Duodenal mucosa (tissue), 2 donors: ENCODE data around the gene FBXO42.

Experiments used
- H3K27ac ChIP-seq: one replicate; pipeline ENCODE4 v1.7.0; 2013; ENCODE audit warnings: low read depth, low read length
- H3K27me3 ChIP-seq, 2 donors: one replicate each; pipeline ENCODE4 v1.7.0; 2013; ENCODE audit warnings: low read length in 2 of 2, control low read depth in 1 of 2; ENCODE audit not compliant: insufficient read depth in 2 of 2, control insufficient read depth in 1 of 2
- H3K36me3 ChIP-seq, 2 donors: one replicate each; pipeline ENCODE4 v1.7.0; 2013; ENCODE audit warnings: low read length in 2 of 2, control low read depth in 1 of 2; ENCODE audit not compliant: insufficient read depth in 2 of 2, control insufficient read depth in 1 of 2
- H3K4me1 ChIP-seq, 2 donors: one replicate each; pipeline ENCODE4 v1.7.0; 2013; ENCODE audit warnings: low read length in 2 of 2, control low read depth in 1 of 2; ENCODE audit not compliant: insufficient read depth in 2 of 2, control insufficient read depth in 1 of 2
- H3K4me3 ChIP-seq, 2 donors: one replicate each; pipeline ENCODE4 v1.7.0; 2013; ENCODE audit warnings: low read length in 2 of 2, low read depth in 1 of 2
- H3K9ac ChIP-seq, 2 donors: one replicate each; pipeline ENCODE4 v1.7.0; 2013; ENCODE audit warnings: low read length in 2 of 2, low read depth in 1 of 2
- H3K9me3 ChIP-seq, 2 donors: one replicate each; pipeline ENCODE4 v1.7.0; 2013; ENCODE audit warnings: low read length in 2 of 2, control low read depth in 1 of 2; ENCODE audit not compliant: control insufficient read depth in 1 of 2

The FBXO42 gene

DNA sequence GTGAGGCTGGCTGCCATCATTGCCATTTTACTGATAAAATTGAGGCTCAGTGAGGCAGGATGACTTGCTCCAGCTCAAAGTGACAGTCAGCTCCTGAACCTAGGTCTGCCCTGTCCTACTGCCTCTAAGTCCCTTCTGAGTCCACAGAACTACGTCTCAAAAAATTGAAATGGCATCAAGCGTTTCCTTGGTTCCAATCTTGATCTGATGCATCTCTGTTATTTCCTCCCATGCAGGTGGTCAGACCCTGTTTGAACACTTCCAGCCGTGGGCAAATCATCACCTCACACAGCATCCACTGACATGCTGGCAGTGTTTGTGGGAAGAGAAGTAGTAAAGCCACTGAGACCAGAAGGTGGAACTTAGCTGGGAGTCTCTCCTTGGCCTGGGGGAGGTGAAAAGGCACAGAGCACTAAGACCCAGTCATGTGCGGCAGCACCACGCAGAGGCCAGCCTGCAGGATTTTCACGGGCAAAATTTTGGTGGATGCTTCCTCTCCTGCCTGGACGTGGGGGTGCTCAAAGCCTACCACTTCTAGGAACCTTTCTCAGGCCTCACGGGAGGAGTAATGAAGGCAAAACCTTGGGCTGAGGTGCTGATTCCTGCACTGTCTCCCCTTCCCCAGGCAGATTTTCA lies 107.5 kb downstream of the FBXO42 start:
- no peak overlapping the region for H3K27ac ChIP-seq
- H3K9me3 ChIP-seq = no peaks in the 10 kb centered on the region
- H3K4me3 ChIP-seq = no peak overlapping the region
- peaks cover 19 to 21% of the 10 kb centered on the region in 2 donors for H3K4me1 ChIP-seq
- peaks cover 10 to 18% of the 10 kb centered on the region in 2 donors for H3K36me3 ChIP-seq
- H3K9ac ChIP-seq = no peak overlapping the region
- no peaks in the 10 kb centered on the region for H3K27me3 ChIP-seq

DNA sequence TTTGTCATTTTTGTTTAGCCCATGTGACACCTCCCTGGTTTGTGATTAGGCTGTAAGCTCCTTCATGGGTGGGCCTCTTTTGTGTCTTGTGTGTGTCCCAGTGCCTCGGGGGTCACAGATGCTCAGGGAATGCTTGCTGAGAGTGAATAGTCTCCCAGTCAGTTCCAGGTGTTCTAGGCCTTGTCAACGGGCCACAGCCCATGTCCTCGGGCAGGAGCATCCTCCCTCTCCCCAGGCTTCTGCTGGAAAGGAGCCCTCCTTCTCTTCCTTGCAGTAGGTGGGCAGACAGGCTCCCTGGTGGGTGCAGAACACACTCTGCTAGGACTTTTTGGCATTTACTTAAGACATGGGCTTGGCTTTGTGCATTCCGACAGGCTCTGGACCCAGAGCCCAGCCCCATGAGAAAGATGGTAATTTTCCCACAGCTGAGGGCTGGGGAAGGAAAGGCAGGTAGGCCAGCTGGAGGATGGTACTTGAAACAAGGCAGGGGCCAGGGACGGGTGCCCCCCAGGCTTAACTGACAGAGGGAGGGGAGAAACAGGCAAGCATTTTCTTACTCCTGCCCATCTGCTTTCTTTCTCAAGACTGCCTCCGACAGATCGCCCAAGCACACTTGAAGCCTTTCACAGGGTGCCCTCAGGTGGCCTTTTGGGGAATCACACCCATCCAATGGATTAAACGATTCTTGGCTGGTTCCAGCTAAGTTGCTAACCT lies 108.2 kb downstream of the FBXO42 start:
- Histone ChIP-seq H3K9ac (peak overlapping the region in 1 of 2 donors; percentile 21), H3K27ac (no peak overlapping the region), H3K27me3 (no peaks in the 10 kb centered on the region), H3K9me3 (no peaks in the 10 kb centered on the region), H3K4me1 (peaks cover 12 to 17% of the 10 kb centered on the region in 2 donors), H3K36me3 (peaks cover 10 to 18% of the 10 kb centered on the region in 2 donors), H3K4me3 (no peak overlapping the region)

DNA sequence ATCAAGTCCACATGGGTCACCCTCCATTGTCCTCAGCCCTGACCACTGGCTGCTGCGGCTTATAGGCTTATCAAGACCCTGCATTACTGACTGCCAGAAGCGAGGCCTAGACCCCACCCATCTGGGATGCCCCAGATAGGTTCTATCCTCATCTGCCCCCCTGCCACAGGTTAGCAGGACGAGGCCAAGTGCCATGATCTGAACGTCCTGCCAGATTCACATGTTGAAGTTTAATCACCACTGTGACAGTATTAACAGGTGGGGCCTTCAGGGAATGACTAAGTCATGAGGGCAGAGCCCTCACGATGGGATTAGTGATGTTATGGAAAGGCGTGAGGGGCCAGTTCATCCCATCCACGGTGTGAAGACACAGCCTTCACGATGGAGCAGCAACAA lies 109.1 kb downstream of the FBXO42 start:
- Histone ChIP-seq H3K4me1 (peaks cover 4 to 8% of the 10 kb centered on the region in 2 donors), H3K4me3 (no peak overlapping the region), H3K9ac (no peak overlapping the region), H3K9me3 (no peaks in the 10 kb centered on the region), H3K27ac (no peak overlapping the region), H3K36me3 (peaks cover 10 to 18% of the 10 kb centered on the region in 2 donors), H3K27me3 (no peaks in the 10 kb centered on the region)

DNA sequence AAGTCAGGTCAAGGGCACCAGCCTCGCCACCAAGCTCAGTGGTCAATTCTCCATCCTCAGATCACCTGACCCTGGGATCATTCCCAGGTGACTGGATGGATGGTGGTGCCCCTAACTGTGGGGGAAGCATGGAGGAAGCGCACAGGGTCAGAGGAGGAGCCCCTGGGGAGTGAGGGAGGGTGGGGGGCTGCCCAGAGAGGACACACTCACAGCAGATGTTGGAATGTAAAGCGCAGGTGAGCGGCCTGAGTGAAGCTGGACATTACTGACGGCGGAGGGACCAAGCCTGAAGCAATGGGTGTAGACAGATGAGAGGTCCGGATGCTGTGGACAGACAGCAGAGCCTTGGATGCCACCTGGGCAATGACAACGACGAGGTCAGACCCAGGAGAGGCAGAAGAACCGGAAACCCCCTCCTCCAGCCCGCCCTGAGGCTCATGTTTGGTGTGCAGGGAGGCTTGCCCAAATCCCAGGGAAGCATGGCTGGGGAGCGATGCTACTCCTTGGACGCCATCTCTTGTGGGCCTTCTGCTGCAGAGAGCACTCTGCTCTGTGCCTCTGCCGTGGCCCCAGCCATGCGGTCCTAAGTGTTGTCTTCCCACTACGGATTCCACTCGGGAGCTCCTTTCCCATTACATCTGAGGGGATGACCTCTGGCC lies 109.6 kb downstream of the FBXO42 start:
- Histone ChIP-seq H3K27me3 (no peaks in the 10 kb centered on the region), H3K36me3 (peaks cover 10 to 18% of the 10 kb centered on the region in 2 donors), H3K9me3 (no peaks in the 10 kb centered on the region), H3K27ac (no peak overlapping the region), H3K9ac (no peak overlapping the region), H3K4me1 (peaks cover 2 to 7% of the 10 kb centered on the region in 2 donors), H3K4me3 (no peak overlapping the region)

DNA sequence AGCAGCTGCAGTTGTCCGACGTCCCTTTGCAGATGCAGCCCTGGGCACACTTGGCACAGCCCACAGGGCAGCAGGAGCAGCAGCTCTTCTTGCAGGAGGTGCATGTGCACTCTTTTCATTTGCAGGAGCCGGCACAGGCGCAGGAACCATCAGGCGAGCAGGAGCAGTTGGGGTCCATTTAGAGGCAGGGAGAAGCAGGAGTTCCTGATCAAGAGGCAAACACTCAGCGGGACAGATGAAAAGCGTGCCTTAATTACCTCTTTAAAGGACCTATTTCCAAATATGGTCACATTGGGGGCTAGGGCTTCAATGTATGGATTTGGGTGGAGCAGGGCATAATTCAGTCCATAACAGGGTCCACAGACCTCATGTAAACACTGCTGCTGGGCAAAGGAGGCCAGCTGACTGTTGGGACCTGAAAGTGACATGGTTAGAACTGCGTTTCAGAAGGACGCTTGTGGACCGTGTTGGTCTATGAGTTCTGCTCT lies 111.0 kb downstream of the FBXO42 start:
- Histone ChIP-seq H3K27ac (no peak overlapping the region), H3K36me3 (peaks cover 4 to 8% of the 10 kb centered on the region in 2 donors), H3K4me3 (no peak overlapping the region), H3K27me3 (no peaks in the 10 kb centered on the region), H3K4me1 (peaks cover 9 to 18% of the 10 kb centered on the region in 2 donors), H3K9ac (no peak overlapping the region), H3K9me3 (no peaks in the 10 kb centered on the region)

DNA sequence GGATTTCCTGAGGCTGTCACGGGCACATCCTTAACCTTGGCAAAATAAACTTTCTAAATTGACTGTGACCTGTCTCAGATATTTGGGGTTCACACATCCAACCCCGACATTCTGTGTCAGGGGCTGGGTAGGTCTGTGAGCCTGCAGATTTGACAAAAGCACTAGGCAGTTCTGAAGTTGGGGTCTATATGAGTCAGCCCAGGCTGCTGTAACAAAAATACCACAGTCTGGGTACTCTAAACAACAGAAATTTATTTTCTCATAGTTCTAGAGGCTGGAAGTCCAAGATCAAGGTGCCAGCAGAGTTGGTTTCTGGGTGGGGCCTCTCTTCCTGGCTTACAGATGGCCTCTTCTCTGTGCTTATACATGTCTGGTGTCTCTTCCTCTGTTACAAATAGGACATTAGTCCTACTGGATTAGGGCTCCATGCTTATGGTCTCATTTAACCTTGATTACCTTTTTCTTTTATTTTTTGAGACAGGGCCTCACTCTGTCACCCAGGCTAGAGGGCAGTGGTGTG lies 112.2 kb downstream of the FBXO42 start:
- no peaks in the 10 kb centered on the region for H3K27me3 ChIP-seq
- H3K27ac ChIP-seq = no peak overlapping the region
- H3K36me3 ChIP-seq = no peaks in the 10 kb centered on the region

DNA sequence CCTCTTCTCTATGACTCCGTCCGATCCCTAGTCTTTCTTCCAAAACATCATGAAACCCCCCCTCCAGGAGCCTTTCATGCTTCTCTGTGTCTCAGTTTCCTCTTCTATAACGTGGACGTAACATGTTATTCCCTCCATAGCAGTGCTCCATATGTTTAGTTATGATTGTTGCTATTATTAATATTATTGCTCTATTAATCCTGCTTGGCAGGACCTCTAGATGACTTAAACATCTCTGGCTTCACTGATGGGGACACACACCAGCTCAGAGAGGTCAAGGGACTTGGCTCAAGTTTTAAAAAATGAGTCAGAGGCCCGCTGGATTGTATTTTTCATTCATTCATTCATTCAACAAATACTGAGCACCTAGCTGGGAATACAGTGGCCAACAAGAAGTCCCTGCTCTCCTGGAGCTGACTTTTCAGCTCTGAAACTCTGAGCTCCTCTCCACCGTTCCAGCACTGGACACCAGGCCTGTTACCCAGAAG lies 114.9 kb downstream of the FBXO42 start:
- H3K9ac ChIP-seq = peak overlapping the region; percentile 69 to 84
- H3K27me3 ChIP-seq = no peaks in the 10 kb centered on the region
- H3K4me1 ChIP-seq = peaks cover 13 to 18% of the 10 kb centered on the region in 2 donors
- no peaks in the 10 kb centered on the region for H3K36me3 ChIP-seq
- peak overlapping the region; percentile 80 to 92 for H3K4me3 ChIP-seq
- no peaks in the 10 kb centered on the region for H3K9me3 ChIP-seq
- peak overlapping the region; percentile 55 for H3K27ac ChIP-seq

More for the DNA sequence above, 112.2 kb downstream of the FBXO42 start:
- Histone ChIP-seq H3K4me3 (no peak overlapping the region), H3K9me3 (no peaks in the 10 kb centered on the region), H3K4me1 (peaks cover 13 to 23% of the 10 kb centered on the region in 2 donors), H3K9ac (no peak overlapping the region)

DNA sequence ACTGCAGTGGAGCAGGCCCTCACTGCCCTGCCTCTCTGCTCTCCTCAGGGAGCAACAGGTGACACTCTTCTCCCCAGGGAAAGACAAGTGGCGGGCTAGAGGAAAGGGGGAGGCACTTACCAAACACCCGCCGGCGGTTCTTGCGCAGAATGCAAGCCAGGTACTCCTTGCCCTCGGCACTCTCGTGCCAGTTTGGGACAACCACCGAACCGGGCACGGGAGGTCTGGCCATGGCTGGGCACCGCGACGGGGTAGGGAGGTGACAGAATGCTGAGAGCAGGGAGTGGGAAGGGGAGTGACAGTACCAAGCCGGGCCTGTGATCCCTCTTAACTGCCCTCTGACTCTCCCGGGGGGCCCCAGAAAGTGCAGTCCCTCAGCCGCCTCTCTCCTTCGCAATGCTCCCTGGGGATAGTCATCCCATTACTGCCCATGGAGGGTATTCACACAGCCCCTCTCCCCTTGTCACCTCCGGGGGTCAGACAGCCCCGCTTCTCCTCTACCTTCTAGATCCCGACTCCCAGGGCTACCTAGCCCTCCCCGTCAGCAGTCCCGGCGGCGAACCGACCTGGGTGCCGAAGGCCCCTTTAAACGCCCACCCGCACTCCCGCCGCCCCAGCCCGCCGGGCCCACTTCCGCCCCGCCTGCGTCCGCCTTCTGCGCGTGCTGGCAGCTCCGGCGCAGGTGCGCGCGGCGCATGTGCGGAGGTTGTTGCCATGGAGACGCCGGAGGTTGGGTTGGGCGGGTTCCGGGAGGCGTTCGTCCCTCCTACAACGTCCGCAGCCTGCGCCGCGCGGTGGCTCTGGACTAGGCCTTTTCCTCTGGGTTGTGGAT lies 115.6 kb downstream of the FBXO42 start, which contains the start of gene CPLANE2:
TSS of gene CPLANE2 (minus strand) at position 673 of the 832 bp plus-strand sequence. CDS start at position 232, 441 bp downstream.
- Histone ChIP-seq H3K9ac (peak within 1 kb of the TSS; percentile 84), H3K27me3 (no peaks in the 10 kb centered on the region), H3K9me3 (no peaks in the 10 kb centered on the region), H3K27ac (peak within 1 kb of the TSS; percentile 64), H3K4me3 (peak within 1 kb of the TSS; percentile 80 to 92), H3K36me3 (peaks cover 0 to 2% of the 10 kb centered on the region in 2 donors), H3K4me1 (peaks cover 13 to 18% of the 10 kb centered on the region in 2 donors)

DNA sequence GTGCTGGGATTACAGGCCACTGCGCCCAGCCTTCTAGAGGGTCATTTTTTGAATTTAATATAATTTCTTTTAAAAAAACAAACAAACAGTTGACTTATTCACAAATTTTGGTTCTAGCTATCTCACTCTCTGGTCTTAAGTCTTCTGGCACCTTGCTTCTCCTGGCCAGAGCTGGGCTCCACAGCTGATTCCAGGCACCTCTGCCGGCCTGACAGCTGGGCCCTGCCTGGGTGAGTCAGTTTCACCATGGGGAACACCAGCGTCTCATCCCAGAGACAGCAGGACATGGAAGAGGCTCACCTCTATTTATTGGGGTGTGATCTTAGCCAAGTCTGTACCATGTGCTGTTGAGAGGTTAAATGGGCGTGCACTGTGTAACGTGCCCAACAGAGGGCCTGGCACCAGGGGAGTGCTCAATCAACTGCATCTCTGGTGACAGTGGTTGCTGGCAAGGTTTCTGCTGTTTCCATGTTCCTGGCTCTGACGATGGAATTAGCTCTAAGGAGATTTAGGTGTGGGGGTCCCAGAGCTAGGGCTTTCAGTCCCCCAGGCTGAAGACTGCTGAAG lies 116.3 kb downstream of the FBXO42 start:
- Histone ChIP-seq H3K4me1 (peaks cover 13 to 18% of the 10 kb centered on the region in 2 donors), H3K27me3 (no peaks in the 10 kb centered on the region), H3K36me3 (peaks cover 0 to 2% of the 10 kb centered on the region in 2 donors), H3K9me3 (no peaks in the 10 kb centered on the region), H3K27ac (peak overlapping the region; percentile 64), H3K4me3 (peak overlapping the region; percentile 80 to 92), H3K9ac (peak overlapping the region; percentile 84)
